HG02870 (cell line): ENCODE data around the gene WFS1.

Experiments used
- ATAC-seq: cut with Tn5 transposase; IDR thresholded peaks from one replicate; pipeline ENCODE4 v1.9.1; 2021; ENCODE audit warnings: mild to moderate bottlenecking, moderate library complexity; ENCODE audit not compliant: unreplicated experiment

The WFS1 gene

DNA sequence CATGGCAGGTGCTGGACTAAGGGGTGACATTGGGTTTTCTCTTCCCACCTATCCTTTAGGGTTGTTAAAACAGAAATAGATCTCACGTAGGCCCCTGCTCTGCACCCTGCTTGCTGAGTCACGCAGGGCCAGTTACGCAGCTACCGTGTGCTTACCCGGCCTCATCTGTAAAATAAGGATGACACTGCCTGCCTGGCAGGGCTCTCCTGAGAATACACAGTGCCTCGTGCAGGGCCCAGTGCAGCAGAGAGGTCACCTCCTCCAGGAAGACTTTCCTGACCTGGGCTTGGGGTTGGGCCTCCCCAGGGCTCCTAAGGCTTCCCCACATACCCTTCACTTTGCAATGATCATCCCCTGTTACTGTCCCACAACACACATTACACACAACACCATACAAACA lies 35.7 kb upstream of the WFS1 start:
- no peak for ATAC-seq

DNA sequence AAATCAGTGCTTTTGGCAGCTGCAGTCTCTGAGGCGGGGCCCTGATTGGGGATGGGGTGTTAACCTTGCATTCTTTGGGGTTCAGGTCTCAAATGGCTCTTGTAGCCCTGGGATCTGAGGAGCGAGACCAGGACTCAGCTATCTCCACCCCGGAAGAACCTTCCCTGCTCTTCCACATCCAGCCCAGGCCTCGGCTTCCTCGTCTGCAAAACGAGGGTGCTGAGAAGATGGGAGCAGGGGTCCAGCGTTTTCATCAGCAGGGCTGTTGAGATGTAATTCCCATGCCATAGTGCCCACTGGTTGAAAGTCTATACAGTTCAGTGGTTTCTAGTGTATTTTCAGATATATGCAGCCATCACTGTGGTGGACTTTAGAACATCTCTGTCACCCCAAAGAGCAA lies 34.6 kb upstream of the WFS1 start:
- ATAC-seq, result no peak

GRCh38 chr4:6235901-6236640 lies 33.6 kb upstream of the WFS1 start:
- ATAC-seq, result no peak

DNA sequence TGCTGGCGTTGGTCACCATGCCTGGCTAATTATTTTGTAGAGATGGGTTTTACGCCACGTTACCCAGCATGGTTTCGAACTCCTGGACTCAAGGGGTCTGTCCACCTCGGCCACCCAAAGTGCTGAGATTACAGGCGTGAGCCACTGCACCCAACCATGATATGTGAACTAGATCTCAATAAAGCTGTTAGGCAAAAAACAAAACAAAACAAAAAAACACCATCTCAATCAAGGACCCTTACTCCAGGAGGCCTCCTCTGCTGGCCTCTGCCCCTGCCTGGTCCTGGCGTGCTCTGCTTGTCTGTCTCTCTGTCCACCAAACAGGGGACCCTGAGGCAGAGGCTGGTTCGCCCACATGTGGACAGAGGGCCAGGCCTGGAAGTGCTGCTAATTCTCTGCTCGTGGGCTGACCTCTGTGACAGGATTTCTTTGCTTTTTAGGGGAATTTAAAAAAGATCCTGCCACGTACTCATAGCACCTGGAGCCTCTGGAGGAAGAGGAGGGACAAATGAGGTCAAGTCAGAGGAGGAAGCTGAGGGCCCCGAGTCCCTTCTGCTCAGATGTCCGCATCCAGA lies 32.7 kb upstream of the WFS1 start:
- ATAC-seq, result no peak

GRCh38 chr4:6239486-6239885 lies 30.2 kb upstream of the WFS1 start:
- no peak for ATAC-seq

GRCh38 chr4:6239968-6240367 lies 29.7 kb upstream of the WFS1 start:
- no peak for ATAC-seq

DNA sequence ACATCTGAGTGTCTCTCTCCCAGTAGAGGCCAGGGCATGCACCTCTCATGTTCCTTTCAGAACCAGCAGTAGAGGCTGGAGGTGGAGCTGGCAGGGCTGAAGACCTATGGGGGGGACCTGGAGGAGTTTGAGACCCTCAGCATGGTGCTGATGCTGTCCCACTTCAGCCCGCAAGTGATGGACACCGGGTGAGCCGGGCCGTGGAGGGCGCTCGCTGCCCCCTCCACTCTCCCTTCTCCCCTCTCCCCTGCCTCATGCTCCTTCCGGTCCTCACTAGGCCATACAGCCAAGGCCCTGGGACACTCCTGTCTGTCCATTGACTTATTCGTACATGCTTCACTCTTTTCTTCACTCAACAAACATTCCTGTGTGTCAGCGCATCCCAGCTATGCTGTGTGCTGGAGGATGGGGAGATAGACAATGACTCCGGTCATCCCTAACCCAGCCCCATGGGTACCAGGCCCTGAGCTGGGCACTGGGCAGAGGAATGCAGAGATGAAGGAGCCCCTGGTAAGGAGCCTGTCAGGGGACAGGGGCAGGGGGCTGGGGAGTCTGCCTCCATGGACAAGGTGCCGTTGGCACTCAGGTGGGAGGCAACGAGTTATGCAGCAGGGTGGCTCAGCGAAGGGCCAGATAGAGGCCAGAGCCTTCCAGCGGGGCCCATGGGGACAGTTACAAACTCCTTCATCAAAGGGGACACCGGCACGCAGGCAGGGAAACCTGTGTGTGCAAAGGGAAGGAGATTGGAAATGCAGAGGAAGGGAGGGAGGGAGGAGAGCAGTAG lies 28.4 kb upstream of the WFS1 start:
- no peak for ATAC-seq

- ATAC-seq, result no peak
These were observed 27.2 kb upstream of the WFS1 start for GRCh38 chr4:6242271-6243029.

GRCh38 chr4:6245246-6246169 lies 24.1 kb upstream of the WFS1 start:
- ATAC-seq, result no peak

DNA sequence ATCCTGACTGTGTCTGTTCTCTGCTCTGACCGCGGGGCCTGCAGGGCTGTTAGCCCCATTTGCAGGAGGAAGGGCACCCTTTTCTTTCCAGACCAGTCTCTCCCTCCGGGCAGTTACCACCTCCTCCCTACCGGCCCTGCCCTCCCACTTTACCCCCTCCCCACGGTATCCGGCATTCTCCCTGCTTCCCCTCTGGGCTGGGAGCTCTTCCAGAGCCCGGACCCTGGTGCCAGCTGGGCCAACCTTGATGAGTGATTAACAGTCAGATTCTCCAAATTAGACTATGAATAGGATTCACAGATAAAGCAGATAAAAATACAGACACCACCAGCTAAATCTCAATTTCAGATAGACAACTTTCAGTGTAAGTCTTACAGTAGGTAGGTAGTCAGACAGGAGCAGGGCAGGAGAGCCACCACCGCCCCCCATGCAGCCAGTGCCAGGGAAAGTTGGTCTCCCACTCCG lies 23.4 kb upstream of the WFS1 start:
- no peak for ATAC-seq

DNA sequence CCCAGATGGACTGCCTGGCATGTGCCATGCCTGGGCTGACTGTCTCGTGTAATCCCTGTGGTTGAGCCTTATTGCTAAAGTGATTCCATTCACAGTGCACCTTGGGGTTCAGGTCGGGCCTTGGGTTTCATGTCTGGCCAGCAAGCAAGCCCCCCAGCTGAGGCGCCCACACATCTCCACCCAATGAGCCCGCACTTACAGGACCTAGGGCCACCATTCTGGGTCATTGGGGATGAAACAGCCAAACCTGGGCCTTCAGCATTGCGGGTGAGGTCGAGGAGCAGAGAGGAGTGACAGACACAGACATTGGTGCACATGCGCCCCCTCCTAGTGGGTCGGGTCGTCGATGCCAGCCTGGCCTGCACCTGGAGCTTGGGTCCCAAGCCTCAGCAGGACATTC lies 21.3 kb upstream of the WFS1 start:
- no peak for ATAC-seq

DNA sequence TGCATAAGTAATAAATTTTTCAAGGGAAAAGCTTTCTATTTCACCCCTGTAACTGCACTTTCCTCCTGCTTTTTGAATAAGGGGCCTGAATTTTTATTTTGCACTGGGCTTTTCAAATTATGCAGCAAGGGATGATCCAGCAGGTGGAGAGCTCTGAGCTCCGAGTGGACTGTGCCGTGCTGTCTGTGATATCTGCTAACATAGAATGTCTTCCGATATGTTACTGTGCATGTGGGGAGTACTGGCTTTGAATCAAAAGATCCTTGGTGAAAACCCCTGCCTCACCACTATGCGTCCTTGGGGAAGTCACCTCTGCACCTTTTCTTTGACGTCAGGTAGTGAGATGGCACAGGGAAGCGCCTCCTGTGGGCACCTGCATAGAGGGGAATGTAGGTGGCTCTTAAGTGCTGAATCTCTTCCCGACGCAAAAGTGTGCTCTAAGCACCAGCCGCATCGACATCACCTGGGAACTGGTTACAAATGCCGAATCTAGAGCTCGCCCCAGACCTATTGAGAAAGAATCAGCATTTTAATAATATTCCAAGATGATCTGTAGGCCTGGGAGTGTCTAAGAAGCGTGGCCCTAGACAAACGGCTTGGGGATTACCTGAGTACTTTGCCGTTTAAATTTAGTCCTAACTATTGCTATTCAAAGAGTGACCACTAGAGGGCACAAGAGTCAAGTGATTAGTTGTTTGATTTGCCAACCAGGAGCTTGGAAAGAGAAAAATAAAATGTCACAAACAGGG lies 19.2 kb upstream of the WFS1 start:
- no peak for ATAC-seq

DNA sequence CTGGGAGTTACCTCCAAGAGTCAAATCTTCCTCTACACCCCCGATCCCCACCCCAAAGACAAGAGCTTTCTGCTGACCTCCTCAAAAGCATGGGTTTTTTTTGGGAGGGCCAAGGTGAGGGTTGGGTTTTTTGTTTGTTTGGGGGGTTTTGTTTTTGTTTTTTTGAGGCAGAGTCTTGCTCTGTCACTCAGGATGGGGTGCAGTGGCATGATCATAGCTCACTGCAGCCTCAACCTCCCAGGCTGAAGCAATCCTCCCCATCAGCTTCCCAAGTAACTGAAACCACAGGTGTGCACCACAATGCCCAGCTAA lies 18.7 kb upstream of the WFS1 start:
- ATAC-seq, result no peak

DNA sequence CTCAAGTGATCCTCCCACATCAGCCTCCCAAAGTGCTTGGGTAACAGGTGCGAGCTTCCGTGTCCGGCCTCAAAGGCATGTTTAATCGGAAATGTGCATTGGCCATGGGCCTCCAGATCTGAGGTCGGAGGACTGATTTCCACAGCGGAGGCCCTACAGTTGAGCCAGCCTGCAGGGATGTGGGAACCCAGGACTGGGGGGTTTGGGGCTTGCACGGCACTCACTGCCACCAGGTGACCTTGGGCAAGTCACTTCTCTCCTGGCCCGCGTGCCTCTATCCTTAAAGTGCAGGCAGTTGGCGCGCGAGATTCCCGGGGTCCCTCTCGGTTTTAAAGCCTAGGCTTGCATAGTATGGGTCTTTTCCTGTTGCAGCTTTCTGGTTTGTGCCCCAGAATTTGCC lies 18.3 kb upstream of the WFS1 start:
- no peak for ATAC-seq

DNA sequence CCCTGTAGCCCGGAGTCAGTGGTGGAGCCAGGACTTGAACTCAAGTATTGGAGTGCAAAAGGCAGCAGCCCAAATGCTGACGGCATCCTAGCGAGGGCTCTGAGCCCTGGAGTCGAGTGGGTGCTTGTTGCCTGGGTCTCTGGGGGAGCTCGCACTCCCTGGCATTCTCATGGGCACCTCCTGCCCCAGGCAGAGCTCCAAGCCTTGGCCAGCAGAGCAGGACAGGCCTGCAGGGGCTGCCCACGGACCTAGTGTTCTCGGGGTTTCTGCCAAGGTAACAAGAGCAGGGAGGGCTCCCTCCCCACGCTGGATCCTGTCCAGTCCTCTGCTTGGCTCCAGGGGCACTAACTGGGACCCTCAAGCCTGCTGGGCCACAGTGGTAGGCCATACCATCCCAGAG lies 17.6 kb upstream of the WFS1 start:
- ATAC-seq, result no peak

DNA sequence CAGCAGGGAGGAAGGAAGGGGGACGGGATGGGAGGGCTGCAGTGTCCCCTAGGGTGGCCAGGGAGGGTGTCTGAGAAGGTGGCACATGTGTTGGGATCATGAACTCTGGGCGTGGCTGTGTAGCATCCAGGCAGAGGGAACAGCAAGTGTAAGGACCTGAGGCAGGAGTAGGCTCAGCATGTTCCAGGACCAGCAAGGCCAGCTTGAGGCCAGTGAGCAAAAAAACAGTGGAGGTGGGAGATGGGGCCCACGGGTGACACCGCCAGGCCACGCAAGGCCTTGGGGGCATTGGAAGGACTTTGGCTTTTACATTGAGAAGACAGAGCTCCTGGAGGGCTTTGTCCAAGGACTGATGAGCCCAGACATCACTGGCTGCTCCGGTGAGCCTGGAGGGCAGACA lies 16.5 kb upstream of the WFS1 start:
- no peak for ATAC-seq

GRCh38 chr4:6253961-6254360 lies 15.7 kb upstream of the WFS1 start:
- ATAC-seq, result no peak

GRCh38 chr4:6256141-6256540 lies 13.5 kb upstream of the WFS1 start:
- no peak for ATAC-seq

DNA sequence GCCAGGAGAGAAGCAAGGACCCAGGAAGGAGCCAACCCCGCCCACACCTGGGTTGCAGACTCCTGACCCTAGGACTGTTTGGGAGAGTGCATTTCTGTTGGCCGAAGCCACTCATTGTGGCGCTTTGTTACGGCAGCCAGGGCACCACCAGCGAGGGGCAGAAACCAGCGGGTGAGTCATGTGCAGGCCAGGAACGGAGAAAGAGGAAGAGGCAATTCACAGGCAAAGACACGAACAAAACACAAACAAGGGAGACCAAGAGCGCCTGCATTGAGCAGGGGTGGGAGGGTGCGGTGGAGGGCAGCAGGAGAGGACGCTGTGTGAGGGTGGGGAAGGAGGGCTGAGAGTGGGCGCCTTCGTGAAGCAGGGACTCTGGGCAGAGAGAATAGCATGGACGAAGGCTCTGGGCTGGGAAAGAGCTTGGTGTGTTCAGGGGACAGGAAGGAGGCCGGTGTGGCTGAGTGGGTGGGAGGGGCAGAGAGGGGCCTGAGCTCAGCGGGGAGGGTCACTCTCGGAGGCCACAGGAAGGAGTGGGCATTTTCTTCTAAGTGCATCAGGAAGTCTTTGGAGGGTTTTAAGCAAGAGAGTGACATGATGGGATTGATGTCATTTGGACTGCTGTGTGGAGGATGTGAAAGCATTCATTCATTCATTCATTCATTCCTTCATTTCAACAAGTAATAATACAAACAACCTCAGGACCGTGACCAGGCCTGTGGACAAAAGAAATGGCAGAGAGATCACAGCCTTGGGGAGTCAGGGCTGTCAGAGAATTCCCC lies 12.2 kb upstream of the WFS1 start:
- no peak for ATAC-seq
